Suppressor macrophage (primary cell): ENCODE results near the gene PML.

Experiments
- DNase-seq, 4 experiments: peaks; one replicate each; pipeline ENCODE4 v3.0.0-alpha.2; 2020 to 2022
- total RNA-seq, 17 experiments: gene quantifications; one replicate each; lab custom pipeline; 2026; ENCODE audit warnings: mixed read lengths in 6 of 17, inconsistent platforms in 3 of 17; lab: John Stamatoyannopoulos, UW

Gene PML, protein sequence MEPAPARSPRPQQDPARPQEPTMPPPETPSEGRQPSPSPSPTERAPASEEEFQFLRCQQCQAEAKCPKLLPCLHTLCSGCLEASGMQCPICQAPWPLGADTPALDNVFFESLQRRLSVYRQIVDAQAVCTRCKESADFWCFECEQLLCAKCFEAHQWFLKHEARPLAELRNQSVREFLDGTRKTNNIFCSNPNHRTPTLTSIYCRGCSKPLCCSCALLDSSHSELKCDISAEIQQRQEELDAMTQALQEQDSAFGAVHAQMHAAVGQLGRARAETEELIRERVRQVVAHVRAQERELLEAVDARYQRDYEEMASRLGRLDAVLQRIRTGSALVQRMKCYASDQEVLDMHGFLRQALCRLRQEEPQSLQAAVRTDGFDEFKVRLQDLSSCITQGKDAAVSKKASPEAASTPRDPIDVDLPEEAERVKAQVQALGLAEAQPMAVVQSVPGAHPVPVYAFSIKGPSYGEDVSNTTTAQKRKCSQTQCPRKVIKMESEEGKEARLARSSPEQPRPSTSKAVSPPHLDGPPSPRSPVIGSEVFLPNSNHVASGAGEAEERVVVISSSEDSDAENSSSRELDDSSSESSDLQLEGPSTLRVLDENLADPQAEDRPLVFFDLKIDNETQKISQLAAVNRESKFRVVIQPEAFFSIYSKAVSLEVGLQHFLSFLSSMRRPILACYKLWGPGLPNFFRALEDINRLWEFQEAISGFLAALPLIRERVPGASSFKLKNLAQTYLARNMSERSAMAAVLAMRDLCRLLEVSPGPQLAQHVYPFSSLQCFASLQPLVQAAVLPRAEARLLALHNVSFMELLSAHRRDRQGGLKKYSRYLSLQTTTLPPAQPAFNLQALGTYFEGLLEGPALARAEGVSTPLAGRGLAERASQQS
- 15.5 to 502 (median 39.6) reads per million in 17 experiments for total RNA-seq

DNA sequence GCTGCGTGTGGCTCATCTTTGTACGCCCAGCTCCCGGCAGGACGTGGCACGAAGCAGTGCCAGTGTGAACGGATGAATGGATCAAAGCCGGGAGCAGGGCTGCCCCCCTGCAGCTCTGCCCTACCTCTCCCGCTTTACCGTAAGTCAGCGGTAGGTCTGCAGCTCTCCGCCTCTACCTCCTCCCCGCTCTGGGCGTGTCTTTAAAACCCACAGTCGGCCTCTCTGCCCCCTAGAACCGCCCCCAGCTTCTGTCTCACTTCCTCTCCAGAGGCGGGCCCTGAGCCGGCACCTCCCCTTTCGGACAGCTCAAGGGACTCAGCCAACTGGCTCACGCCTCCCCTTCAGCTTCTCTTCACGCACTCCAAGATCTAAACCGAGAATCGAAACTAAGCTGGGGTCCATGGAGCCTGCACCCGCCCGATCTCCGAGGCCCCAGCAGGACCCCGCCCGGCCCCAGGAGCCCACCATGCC is at the start of gene PML:
PML (plus strand) TSS at position 304 of the 471 bp plus-strand sequence; CDS start at position 401, 97 bp downstream.
- DNase-seq, result peak; percentile 95 to 98 (median 97)

DNA sequence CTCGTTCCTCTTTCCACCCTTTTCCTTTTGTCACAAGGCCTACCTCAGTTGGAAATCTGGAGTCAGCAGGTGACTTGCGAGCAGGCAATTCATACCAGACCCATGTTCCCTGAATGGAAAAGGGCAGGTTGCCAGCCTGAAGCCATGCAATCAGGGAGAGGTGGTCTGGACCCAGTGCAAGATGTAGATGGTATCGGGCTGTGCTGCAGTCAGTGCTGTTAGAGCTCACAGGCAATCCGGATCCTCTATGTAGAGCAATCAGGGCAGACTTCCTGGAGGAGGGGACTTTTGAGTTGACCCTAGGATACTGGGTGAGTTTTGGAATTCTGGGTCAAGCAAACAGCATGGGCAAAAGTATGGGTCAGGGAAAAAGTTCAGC is 49.4 kb upstream of the PML start:
- no peak for DNase-seq

DNA sequence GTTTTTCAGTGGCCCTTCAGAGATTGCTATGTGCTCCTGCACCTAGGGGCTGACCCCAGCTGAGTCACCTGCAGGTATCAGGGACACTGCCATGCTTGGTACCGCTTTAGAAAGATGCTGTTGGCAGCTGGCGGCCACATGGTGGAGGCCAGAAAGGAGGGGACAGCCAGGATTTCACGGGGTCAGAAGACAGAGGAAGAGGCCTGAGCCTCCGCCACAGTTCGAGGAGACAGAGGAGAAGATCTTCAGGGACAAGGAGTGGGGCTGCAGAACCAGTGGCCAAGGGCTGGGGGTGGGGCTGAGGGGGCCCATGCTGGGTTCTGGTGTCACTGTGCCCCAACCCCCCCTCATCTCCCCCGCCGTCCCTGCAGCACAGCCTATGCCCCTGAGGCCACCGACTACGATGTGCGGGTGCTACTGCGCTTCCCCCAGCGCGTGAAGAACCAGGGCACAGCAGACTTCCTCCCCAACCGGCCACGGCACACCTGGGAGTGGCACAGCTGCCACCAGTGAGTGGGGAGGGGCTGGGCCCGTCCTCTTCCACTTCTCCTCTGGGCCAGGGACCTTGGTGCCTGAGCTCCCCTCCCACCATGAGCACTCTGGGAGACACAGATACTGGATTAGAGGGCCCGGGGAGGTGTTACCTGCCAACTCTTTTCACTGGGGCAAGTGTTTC is 48.3 kb upstream of the PML start:
- no peak for DNase-seq

DNA sequence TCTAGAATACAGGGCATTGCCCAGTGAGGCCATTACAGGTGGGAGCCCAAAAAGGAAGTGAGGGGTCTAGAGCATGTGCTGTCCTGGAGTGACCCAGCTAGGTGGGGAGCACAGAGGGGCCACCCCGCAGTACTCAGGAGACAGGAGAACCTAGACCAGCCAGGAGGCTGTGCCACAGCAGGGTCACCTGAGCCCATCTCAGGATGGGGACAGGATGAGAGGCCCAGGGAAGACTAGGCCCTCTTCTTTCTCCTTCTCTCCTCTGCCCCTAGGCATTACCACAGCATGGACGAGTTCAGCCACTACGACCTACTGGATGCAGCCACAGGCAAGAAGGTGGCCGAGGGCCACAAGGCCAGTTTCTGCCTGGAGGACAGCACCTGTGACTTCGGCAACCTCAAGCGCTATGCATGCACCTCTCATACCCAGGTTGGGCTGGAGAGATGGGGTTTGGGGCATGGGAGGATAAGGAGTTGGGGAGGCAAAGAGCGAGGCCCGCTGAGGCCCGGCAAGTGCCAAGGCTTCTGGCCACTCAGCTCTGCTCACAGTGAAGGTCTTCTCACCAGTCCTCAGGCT is 47.6 kb upstream of the PML start:
- no peak for DNase-seq

DNA sequence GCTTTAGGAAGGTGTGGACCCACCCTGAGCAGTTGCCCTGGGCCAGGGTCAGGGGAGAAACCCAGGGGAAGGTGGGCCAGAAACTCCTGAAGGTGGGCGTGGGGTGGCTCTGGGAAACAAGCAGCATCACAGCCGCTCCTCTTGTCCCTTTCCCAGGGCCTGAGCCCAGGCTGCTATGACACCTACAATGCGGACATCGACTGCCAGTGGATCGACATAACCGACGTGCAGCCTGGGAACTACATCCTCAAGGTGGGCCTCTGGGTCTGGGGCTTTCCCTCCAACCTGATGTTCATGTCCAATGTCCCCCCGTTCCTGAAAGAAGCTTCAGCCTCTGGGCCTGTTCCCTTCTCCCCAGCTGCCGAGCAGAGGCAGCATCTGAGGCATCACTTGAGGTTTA is 46.9 kb upstream of the PML start:
- DNase-seq, result no peak

DNA sequence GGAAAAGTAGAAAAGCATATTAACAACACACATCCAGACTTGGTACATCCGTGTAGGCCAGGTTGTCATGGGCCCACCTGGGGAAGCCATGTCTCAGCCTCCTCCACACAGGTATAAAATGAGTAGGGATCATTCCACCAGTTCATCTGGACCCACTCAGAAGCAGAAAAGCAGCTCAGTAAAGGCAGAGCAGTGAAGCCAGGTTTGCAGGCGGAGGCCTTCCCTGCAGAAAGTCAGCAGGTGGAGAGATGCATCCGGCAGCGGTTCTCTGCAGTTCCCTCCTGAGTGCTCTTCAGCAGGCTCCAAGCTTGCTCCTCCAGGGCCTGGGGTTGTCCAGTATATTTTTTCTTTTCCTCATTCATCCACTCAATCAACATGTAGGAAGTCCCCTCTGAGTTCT is 46.1 kb upstream of the PML start:
- no peak for DNase-seq

DNA sequence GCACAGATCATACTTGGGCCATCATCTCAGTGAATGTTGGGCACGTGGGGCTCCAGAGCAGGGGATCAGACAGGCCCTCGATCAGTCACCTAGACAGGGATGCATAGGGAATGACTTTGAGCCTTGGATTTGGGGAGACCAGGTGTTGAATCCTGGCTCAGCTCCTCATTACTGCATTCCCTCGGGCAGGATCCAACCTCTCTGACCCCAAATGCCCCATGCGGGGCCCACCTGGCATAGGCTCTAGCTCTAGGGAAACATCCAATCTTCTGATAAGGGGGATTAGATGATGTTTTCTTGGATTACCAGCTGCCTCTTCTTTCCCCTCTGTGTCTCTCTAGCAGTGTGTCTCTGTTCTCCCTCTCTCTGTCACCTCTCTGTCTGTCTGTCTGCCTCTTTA is 45.5 kb upstream of the PML start:
- DNase-seq, result no peak

DNA sequence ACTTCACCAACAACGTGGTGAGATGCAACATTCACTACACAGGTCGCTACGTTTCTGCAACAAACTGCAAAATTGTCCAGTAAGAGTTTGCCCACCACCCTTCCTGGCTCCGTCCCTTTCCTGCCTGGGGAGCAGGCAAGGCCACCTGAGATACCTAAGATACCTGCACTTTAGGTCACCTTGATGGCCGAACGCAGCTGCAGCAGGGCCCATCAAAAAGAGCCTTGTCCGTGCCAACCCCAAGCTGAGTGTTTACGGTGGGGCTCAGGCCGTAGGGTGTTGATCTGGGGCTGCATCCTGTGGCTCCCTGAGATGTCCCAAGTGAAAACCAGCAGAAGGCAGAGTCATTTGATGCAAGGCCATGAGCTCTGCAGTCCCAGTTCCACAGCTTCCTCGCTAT is 45.0 kb upstream of the PML start:
- DNase-seq, result no peak

DNA sequence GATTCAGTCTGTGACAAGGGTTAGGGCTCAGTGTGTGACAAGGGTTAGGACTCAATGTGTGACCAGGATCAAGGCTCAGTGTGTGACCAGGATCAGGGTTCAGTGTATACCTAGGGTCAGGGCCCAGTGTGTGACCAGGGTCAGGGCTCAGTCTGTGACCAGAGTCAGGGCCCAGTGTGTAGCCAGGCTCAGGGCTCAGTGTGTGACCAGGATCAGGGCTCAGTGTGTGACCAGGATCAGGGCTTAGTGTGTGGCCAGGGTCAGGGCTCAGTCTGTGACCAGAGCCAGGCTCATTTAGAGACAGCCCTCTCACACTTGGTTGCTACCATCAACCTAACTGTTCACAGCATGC is 44.1 kb upstream of the PML start:
- DNase-seq, result no peak

DNA sequence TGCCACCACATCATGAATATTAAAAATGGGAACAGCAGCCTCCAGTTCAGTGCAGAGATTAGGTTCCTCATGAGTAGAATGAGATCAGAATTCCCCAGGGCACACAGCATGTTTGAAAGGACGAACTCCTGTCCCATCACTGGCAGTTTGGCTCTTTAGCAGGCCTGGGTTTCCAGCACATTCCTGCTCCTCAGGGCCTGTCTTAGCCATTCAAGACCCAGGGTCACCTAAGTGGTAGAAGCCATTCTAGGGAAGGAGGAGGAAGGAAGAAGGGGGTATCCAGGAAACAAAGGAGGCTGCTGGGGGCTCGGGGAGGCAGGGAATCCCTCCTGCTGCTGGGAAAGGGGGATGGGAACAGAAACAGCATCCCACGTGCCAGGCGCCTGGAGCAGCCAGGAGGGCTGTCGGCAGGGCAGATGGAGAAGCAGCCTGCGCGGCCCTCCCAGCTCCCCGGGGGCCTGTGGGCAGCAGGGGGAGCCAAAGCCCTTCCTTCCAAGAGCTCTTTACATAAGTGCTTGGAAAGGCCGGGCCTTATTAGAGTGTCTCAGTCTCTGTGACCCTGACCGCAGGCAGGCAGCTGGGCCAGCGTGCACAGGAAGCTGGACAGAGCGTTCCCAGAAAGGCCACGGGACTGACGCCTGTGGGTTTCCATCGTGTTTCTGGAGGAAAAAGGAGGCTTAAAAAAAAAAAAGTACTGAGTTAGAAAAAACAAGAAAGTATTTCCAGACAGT is 43.5 kb upstream of the PML start:
- peak; percentile 94 to 96 (median 96) for DNase-seq

DNA sequence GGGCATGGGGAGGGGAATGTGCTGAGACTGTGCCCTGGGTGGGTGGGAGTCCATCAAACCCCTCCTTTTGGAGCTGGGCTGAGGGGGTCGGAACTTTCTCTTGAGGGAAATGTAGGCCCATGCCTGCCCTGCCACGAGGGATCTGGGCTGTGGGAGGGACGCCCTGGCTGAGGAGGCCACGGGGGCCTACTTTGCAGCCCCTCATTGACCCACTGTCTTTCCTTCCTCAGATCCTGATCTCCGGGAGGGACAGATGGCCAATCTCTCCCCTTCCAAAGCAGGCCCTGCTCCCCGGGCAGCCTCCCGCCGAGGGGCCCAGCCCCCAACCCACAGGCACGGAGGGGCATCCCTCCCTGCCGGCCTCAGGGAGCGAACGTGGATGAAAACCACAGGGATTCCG is 42.9 kb upstream of the PML start:
- no peak for DNase-seq

DNA sequence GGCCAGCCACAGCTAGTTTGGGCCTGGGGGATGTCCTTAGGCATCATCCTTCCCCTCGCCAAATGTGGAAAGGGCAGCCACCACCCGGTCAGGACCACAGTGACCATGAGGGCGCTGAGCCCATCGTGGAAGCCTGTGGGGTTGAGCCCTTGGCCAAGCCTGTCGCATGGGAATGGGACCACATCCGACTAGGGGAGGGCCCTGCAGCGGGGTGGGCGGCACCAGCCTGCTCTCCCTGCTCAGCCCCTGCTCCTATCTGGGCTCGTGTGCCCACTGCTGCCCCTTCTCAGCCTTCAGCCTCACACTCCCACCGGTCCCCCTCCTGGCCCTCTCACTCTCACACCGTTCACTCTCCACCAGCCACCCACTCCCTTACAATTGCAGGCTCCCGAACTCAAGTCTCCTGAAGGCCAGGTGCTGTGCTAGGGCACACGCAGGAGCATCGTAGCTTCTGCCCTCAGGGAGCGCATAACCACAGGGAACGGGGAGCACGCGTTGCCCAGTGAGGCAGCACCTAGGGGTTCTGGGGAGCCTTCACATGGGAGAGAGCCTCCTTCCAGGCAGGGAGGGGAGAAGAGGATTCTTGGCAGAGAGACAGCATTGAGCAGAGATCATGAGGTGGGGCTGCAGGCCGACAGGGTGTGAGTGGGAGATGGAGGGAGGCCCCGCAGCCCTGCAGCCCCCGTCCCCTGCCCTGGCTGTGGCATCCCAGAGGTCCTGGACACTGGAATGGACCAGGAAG is 42.2 kb upstream of the PML start:
- DNase-seq, result no peak

DNA sequence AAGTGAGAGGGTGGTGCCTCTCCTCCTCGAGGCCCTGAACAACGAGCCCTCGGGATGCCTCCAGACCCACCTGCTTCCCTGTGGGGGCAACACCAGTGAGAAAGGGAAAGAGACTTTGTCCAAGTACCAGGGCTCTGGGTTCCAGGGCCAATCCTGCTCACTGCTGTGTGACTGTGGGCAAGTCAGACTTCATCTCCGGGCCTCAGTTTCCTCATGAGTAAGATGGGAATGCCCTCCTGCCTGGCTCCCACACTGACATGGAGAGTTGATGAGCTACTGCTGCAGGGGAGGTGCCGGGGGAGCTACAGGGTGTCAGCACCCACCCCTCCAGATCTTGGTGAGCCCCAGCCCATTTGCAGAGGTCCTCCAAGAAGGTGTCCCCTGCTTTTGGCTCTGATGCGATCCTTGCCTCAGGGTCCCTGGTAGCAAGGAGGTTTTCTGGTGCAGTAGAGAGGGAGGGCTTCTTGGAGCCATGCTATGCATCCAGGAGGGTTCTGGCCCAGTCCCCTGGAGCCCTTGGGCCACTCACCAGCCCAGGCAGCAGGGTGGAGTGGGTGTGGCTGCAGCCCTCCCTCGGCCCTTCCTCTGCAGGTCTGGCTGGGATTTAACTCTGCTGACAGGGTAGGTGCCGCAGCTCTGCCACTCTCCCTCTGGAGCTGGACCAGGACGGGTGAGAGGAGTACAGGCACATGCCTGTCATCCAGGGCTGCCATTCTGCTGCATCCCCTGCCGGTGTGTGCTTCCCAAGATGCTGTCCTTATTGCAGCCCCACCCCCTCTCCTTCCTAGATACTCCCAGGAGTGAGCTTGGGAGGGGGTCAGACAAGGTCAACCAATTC is 41.4 kb upstream of the PML start:
- no peak for DNase-seq

DNA sequence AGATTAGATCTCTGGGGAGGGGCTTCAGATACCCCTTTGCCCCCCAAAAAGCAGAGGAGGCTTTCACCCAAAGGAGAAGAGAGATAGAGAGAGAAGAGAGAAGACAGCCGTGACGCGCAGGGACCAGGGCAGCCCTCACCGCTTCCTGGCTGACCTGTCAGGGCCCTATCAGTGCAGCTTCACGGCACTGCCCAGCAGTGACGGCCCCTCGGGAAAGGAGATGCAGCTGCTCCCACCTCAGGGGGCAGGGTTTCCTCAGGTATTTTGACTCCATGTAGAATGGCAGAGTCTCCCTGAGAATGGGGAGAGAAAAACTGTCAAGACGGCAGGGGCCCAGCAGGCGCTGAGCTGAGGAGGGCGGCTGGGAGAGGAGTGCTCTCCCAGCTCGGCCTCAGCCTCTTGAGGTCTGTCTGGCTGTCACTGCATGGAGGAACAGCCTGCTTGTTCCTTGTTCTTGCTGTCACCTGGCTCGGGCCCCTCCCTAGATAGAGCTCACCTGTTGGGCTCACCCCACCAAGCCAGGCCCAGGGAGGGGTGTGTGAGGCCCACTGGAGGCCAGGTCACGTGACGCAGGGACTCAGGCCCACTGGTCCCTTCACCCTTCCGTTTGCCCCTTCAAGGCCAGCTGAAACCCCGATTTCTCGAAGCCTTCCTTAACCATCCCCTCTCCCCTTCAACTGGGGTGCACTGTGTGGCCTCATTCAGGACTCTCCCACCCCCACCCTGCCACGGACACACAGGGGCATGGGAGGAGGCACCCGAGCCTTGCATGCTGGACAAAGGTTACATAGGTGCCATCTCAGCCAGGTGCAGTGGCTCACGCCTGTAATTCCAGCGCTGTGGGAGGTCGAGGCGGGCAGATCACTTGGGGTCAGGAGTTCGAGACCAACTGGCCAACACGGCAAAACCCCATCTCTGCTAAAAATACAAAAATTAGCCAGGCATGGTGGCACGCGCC is 40.0 kb upstream of the PML start:
- no peak for DNase-seq

DNA sequence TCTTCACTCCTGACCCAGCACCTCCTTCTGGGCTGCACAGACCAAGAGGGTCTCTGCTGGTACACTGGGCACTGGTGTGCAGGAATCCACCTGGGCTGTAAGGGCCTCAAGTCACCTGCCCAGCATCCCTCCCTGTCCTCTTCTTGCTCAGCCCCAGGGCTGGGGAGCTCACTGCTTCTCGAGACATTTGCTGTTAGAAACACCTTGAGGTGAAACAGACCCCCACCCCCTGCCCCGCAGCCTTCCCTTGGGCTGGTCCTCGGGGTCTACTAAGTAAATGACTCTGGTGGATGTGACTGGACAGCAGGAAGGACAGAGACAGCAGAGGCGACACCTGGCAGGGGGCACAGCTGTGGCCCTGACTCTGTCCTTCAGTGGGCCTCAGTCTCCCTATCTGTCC is 39.2 kb upstream of the PML start:
- DNase-seq, result no peak

DNA sequence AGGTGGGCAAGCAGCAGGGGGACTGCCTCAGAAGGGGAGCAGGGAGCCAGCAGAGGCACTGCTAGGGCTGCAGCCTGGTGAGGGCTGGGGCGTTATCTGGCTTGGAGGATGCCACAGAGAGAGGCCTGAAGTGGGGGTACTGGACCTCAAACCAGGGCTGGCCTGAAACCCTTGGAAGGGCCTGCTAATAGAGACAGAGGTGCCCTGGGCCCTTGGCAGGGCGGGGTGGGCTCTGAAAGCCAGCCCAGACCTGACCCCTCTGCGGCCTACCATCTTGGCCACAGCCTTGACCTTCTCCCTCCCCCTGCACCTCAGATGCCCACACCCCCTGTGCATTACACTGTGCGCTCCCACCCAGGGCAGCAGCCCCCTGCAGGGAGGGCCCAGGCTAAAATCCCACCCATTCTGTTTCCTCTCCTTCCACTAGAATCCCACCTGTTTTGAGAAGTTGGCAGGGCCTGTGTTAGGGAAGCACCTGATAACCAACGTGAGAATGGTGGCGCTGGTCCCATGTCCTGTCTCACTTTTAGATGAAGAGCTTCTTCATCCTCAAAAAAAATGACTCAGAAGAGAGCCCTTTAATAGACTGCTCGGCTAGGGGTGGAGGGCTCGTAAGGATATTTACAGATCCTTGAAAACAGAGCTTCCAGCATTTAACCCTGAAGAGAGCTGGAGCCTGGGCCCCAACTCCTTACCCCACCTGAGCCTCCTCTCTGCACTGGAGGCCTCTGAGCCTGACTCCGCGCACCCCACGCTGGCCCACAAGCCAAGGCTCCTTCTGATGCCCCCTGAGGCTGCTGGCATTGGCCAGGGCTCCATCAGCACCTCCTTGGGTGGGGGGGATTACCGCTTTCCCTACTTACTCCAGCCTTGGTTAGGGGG is 38.4 kb upstream of the PML start:
- no peak for DNase-seq

DNA sequence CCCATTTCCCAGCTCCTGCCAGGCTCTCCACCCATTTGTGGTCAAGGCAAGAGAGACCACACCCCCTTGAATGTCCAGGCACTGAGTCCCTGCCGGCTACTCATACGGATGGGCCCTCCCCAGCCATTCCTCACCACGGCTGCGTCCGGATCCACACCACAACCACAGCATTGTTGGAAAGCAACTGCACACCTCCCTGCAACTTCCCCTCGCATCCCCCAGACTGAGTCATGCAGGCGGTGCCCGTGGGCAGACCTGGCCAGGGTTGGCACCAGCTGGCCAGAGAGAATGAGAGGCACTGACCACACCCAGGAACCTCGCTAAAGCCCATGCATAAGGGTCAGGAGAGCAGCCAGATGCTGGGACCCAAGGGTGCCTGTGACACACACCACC is 37.8 kb upstream of the PML start:
- peak; percentile 26 to 54 (median 41) for DNase-seq

DNA sequence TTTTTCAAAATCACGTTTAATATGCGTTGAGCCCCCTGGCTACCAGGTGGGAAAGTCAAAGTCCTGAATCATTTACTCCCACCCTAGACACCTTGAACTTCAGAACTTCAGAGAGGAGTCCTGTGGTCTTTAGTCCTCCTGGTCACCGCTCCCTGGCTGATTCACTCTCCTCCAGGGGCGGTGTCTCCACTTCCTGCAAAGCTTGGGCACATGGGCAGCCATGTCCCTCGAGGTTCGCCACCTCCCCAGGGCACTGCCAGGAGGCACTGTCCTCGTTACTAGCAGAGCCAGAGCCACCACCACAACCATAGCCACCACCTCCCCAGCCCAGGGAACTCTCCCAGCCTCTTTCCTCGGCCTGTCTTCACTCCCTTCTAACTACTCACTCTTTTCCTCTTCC is 37.2 kb upstream of the PML start:
- DNase-seq, result peak in 1 of 4 experiments; percentile 16
